Sigmoid colon (tissue), 4 donors: Measurements from ENCODE around the gene SPHK2.

Source experiments
- CTCF ChIP-seq, 4 experiments: fragments of 450-650 bp in 3 of 4; fragments of 200-600 bp in 1 of 4; IDR thresholded peaks; one replicate each; pipeline ENCODE4 v1.5.1; 2016 to 2019; ENCODE audit warnings: antibody characterized with exemption in 4 of 4, mild to moderate bottlenecking in 3 of 4, moderate library complexity in 2 of 4
- EP300 ChIP-seq, 4 donors: sonication (generic); formaldehyde crosslinking; IDR thresholded peaks; one replicate each; pipeline ENCODE4 v1.6.1; 2017; ENCODE audit warnings: antibody characterized with exemption in 4 of 4
- POLR2A ChIP-seq, 2 donors: fragments of 450-650 bp; IDR thresholded peaks; one replicate each; pipeline ENCODE4 v1.6.1; 2016; ENCODE audit warnings: antibody characterized with exemption in 2 of 2, mild to moderate bottlenecking in 2 of 2, moderate library complexity in 2 of 2
- POLR2AphosphoS5 ChIP-seq, 4 donors: sonication (generic); formaldehyde crosslinking; IDR thresholded peaks; one replicate each; pipeline ENCODE4 v1.6.1; 2017; ENCODE audit warnings: antibody characterized with exemption in 4 of 4

- no peak for TF ChIP-seq EP300 (IDR thresholded peaks at IDR 0.05)
- TF ChIP-seq POLR2AphosphoS5 (IDR thresholded peaks at IDR 0.05) = no peak
- no peak for TF ChIP-seq CTCF (IDR thresholded peaks at IDR 0.05)
- no peak for TF ChIP-seq POLR2A (IDR thresholded peaks at IDR 0.05)
Measured at GRCh38 chr19:48615231-48616040, 3.9 kb upstream of the SPHK2 start.
